Osteoblast (primary cell): ENCODE data around the gene PRRX1. TPM values are rescaled to one million over a fixed set of nuclear protein-coding genes. Genes with fewer than 3 reads are reported as not detected.

Source experiments
- DNase-seq: peaks from one replicate; pipeline ENCODE4 v3.0.0; 2011; ENCODE audit warnings: low spot score, mixed read lengths; ENCODE audit not compliant: insufficient read length; ENCODE audit errors: missing footprints
- H2AFZ ChIP-seq: 2 replicates; pipeline ENCODE4 v1.6.0; 2011; ENCODE audit warnings: mild to moderate bottlenecking, low read length
- H3K27ac ChIP-seq: 2 replicates; pipeline ENCODE4 v1.5.1; 2011; ENCODE audit warnings: mild to moderate bottlenecking, low read depth, low read length, moderate library complexity
- H3K27me3 ChIP-seq: 2 replicates; pipeline ENCODE4 v1.6.0; 2012; ENCODE audit warnings: mild to moderate bottlenecking, control low read depth, inconsistent platforms, low read length, moderate library complexity; ENCODE audit not compliant: insufficient read depth
- H3K36me3 ChIP-seq: 2 replicates; pipeline ENCODE4 v1.5.1; 2011; ENCODE audit warnings: mild to moderate bottlenecking, low read length, control low read depth, moderate library complexity; ENCODE audit not compliant: insufficient read depth
- H3K4me1 ChIP-seq: 2 replicates; pipeline ENCODE4 v1.5.1; 2011; ENCODE audit warnings: mild to moderate bottlenecking, low read length, control low read depth, moderate library complexity; ENCODE audit not compliant: insufficient read depth
- H3K4me2 ChIP-seq: 2 replicates; pipeline ENCODE4 v1.6.0; 2011; ENCODE audit warnings: mild to moderate bottlenecking, low read length; ENCODE audit not compliant: insufficient read depth
- H3K4me3 ChIP-seq: fragments of 200-600 bp; sonication (generic); 3 replicates; pipeline ENCODE4 v1.5.1; 2012; ENCODE audit warnings: mild to moderate bottlenecking, low read length, inconsistent platforms; ENCODE audit not compliant: insufficient read depth
- H3K79me2 ChIP-seq: 2 replicates; pipeline ENCODE4 v1.6.0; 2012; ENCODE audit warnings: mild to moderate bottlenecking, low read length, control low read depth, inconsistent platforms; ENCODE audit not compliant: insufficient read depth
- H3K9me3 ChIP-seq: 2 replicates; pipeline ENCODE4 v1.5.1; 2011; ENCODE audit warnings: low read depth, low read length, control low read depth
- H4K20me1 ChIP-seq: 2 replicates; pipeline ENCODE4 v1.6.0; 2012; ENCODE audit warnings: mild to moderate bottlenecking, low read length, control low read depth; ENCODE audit not compliant: insufficient read depth
- total RNA-seq: library from RNA; depleted of rRNA; stranded (reverse); fragments of >200 nt; gene quantifications from 2 replicates; pipeline ENCODE4 v1.2.3, GENCODE V29; 2012
- TF ChIP-seq, protein P1 (sequence below): IDR thresholded peaks from 2 replicates; pipeline ENCODE4 v1.5.1; 2011; ENCODE audit warnings: mild to moderate bottlenecking, low read depth, low read length, moderate library complexity; ENCODE audit errors: extremely low read depth

Gene PRRX1
- total RNA-seq, 1 donor: 307 TPM

DNA sequence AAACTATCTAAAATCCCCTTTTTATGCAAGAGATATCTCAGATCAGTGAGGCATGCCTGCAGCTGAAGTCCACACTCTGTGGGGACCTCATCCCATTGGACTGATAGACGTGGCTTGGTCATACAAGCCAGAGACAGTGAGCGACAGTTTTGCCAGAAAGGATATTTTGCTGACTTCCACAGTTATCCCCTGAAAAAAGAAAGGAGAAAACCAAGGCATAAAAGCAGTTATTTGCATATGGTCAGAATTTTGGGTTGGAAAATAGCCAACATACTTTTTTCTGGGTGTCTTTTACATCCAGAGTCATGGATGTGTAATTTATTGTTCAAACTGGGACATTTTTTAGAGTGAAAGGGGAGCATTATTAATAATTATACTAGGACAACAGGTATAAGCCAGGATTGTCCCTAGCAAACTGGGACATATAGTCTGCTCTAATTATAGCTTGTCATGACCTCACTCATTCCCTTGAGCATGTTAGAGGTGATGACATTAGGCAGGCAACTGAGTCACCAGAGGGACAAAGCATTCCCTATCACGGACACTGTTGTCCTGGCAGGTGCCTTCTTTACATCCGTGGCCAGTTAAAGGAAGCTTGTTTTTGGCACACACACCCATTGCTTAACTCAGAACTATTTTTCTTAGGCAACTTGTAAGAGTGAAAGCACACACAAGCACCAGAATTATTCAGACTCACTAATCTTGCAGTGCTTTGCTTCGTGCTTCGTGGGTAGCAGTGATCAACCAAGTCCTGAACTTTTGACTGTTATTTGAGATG is 65.5 kb downstream of the PRRX1 start:
- Histone ChIP-seq H3K4me1 (peaks cover 28% of the 10 kb centered on the region), H3K36me3 (peaks cover 48% of the 10 kb centered on the region), H3K27me3 (no peaks in the 10 kb centered on the region), H3K27ac (peak overlapping the region; percentile 69), H4K20me1 (no peaks in the 10 kb centered on the region), H3K79me2 (peaks cover 6% of the 10 kb centered on the region), H3K4me2 (peak overlapping the region; percentile 55), H3K4me3 (peak overlapping the region; percentile 14), H2AFZ (no peak overlapping the region), H3K9me3 (no peaks in the 10 kb centered on the region)
- DNase-seq: no peak
- TF ChIP-seq, protein P1, sequence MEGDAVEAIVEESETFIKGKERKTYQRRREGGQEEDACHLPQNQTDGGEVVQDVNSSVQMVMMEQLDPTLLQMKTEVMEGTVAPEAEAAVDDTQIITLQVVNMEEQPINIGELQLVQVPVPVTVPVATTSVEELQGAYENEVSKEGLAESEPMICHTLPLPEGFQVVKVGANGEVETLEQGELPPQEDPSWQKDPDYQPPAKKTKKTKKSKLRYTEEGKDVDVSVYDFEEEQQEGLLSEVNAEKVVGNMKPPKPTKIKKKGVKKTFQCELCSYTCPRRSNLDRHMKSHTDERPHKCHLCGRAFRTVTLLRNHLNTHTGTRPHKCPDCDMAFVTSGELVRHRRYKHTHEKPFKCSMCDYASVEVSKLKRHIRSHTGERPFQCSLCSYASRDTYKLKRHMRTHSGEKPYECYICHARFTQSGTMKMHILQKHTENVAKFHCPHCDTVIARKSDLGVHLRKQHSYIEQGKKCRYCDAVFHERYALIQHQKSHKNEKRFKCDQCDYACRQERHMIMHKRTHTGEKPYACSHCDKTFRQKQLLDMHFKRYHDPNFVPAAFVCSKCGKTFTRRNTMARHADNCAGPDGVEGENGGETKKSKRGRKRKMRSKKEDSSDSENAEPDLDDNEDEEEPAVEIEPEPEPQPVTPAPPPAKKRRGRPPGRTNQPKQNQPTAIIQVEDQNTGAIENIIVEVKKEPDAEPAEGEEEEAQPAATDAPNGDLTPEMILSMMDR: no peak

DNA sequence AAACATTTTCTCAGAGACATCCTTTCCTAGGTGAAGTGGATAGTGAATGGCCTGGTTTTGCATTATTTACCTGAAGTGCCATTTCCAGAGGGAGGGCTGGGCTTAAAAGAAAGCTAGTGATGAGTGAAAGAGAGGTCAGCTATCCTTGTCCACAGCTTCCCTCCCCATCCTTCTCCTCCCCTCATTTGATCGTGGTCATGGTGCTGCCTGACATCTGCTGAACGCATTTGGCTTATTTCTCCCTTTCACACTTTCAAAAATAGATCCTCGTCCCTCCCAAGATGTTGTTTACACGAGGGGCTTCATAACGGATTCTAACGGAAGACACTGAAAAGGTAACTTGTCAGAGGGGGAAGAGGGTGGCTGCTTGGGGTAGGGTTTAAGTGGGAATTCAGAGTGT is 66.1 kb downstream of the PRRX1 start:
- no peaks in the 10 kb centered on the region for H4K20me1 ChIP-seq
- peak overlapping the region; percentile 55 for H3K4me2 ChIP-seq
- no peak overlapping the region for H2AFZ ChIP-seq
- H3K4me1 ChIP-seq: peaks cover 34% of the 10 kb centered on the region
- H3K27me3 ChIP-seq: no peaks in the 10 kb centered on the region
- H3K79me2 ChIP-seq: peaks cover 4% of the 10 kb centered on the region
- H3K36me3 ChIP-seq: peaks cover 48% of the 10 kb centered on the region
- no peak for DNase-seq
- peak overlapping the region; percentile 14 for H3K4me3 ChIP-seq
- TF ChIP-seq, protein P1: no peak
- H3K9me3 ChIP-seq: no peaks in the 10 kb centered on the region
- peak overlapping the region; percentile 69 for H3K27ac ChIP-seq

DNA sequence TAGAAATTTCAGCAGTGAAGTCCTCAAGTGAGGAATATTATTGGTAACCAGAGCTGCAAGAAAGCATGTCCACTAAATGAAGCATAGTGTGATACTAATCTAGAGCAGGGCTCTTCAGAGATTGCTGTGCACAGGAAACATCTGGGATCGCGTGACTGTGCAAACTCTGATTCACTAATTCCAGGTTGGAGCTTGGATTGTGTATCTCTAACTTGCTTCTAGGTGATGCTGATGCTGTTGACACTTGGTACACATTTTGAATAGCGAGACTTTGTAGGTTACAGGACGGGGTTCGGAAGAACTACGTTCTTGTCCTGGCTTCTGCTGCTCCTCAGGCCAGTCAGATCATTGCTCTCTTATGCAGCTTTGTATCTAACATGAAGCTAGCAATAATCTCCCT is 66.5 kb downstream of the PRRX1 start:
- Histone ChIP-seq H3K27me3 (no peaks in the 10 kb centered on the region), H3K4me3 (no peak overlapping the region), H3K4me2 (no peak overlapping the region), H3K9me3 (no peaks in the 10 kb centered on the region), H3K27ac (peak overlapping the region; percentile 69), H3K79me2 (peaks cover 2% of the 10 kb centered on the region), H4K20me1 (no peaks in the 10 kb centered on the region), H3K4me1 (peaks cover 35% of the 10 kb centered on the region), H2AFZ (no peak overlapping the region), H3K36me3 (peaks cover 45% of the 10 kb centered on the region)
- no peak for DNase-seq
- TF ChIP-seq, protein P1: no peak

DNA sequence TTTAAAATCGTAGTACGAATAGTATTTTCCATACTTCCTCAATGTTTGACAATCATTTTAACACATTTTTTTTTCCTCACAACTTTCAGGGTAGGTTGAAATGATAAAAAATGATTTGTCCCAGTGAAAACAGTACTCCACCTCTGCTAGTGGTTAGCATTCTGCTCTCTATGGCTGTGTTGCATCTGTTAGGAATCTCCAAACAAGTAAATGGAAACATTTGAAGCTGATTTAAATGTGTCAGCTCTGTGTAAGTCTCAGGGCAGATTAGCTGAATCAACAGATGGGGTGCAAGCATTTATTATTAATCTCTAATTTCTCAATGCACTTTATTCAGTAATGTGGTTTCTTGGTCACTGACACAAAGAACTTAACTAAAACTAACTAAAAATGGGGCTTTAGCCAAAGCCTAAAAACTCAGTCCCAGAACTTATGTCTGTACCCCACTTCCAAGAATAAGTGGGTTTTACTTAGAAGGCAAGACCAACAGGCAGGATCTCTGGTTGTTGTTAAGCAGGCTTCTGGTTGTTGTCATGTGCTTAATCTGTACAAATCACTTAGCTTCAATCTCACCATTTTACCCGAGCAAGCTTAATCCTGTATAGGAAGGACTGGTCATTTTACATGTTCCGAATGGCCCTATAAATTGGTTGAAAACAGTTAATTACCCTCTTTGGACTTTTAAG is 67.8 kb downstream of the PRRX1 start:
- Histone ChIP-seq H3K36me3 (peaks cover 45% of the 10 kb centered on the region), H4K20me1 (no peaks in the 10 kb centered on the region), H3K9me3 (no peaks in the 10 kb centered on the region), H3K4me2 (no peak overlapping the region), H3K27ac (peak overlapping the region; percentile 19), H3K4me3 (no peak overlapping the region), H2AFZ (no peak overlapping the region), H3K79me2 (no peaks in the 10 kb centered on the region), H3K4me1 (peaks cover 35% of the 10 kb centered on the region), H3K27me3 (no peaks in the 10 kb centered on the region)
- no peak for DNase-seq
- TF ChIP-seq, protein P1: no peak
